SK-N-SH (cell line): ENCODE data around the gene FAM120A. TPM values are rescaled to one million over a fixed set of nuclear protein-coding genes. Genes with fewer than 3 reads are reported as not detected.

ENCODE experiments used
- CTCF ChIA-PET: fragments of 300-600, 350-600 bp; formaldehyde crosslinking; extraction: SDS; loops from one replicate; lab custom pipeline; 2021; lab: Yijun Ruan, JAX
- POLR2A ChIA-PET: fragments of 350-600 bp; sonication (Branson Sonifier 250); formaldehyde crosslinking; extraction: SDS; loops from one replicate; lab custom pipeline; 2020; ENCODE audit warnings: antibody characterized with exemption, inconsistent platforms; lab: Yijun Ruan, JAX
- DNase-seq: peaks from one replicate; pipeline ENCODE4 v3.0.0; 2012
- H2AFZ ChIP-seq: fragments of 200-600 bp; sonication (generic); 2 replicates; pipeline ENCODE4 v1.8.1; 2016; ENCODE audit warnings: antibody characterized with exemption, mild to moderate bottlenecking, low read depth
- H3F3A ChIP-seq: fragments of 200-600 bp; sonication (generic); replicated peaks from 2 replicates; pipeline ENCODE3; 2016; ENCODE audit warnings: antibody characterized with exemption, mild to moderate bottlenecking; ENCODE audit not compliant: insufficient read depth
- H3K27ac ChIP-seq, 2 experiments: fragments of 200-500 bp in 1 of 2; fragments of 200-600 bp in 1 of 2; sonication (Bioruptor generic) in 1 of 2; sonication (generic), shearing (Covaris generic) in 1 of 2; 2 replicates each; pipeline versions ENCODE4 v1.5.1 to v1.6.1; 2014 to 2016; ENCODE audit warnings: low read depth in 2 of 2, inconsistent platforms in 1 of 2, low read length in 1 of 2, mild to moderate bottlenecking in 1 of 2, mixed read lengths in 1 of 2
- H3K27me3 ChIP-seq: fragments of 200-600 bp; sonication (generic), shearing (Covaris generic); 2 replicates; pipeline ENCODE4 v1.6.1; 2016; ENCODE audit warnings: mixed run types; ENCODE audit not compliant: insufficient read depth
- H3K36me3 ChIP-seq, 2 experiments: fragments of 200-500 bp in 1 of 2; fragments of 200-600 bp in 1 of 2; sonication (Bioruptor generic) in 1 of 2; sonication (generic) in 1 of 2; replicated peaks in 1 of 2; 2 replicates each; pipeline versions ENCODE3 to v1.5.1; 2014 to 2016; ENCODE audit warnings: low read length in 1 of 2, mild to moderate bottlenecking in 1 of 2; ENCODE audit not compliant: insufficient read depth in 2 of 2, control insufficient read depth in 1 of 2
- H3K4me1 ChIP-seq, 2 experiments: fragments of 200-500 bp in 1 of 2; fragments of 200-600 bp in 1 of 2; sonication (Bioruptor generic) in 1 of 2; sonication (generic), shearing (Covaris generic) in 1 of 2; 2 replicates each; pipeline versions ENCODE4 v1.5.1 to v1.6.1; 2014 to 2016; ENCODE audit warnings: low read depth in 1 of 2, low read length in 1 of 2, mixed run types in 1 of 2; ENCODE audit not compliant: insufficient read depth in 2 of 2, control insufficient read depth in 1 of 2
- H3K4me2 ChIP-seq: fragments of 200-600 bp; sonication (generic), shearing (Covaris generic); 2 replicates; pipeline ENCODE4 v1.6.1; 2017; ENCODE audit warnings: mixed run types
- H3K4me3 ChIP-seq, 2 experiments: fragments of 200-500 bp in 1 of 2; fragments of 200-600 bp in 1 of 2; sonication (Bioruptor generic) in 1 of 2; sonication (generic), shearing (Covaris generic) in 1 of 2; 2 replicates each; pipeline versions ENCODE4 v1.5.1 to v1.8.1; 2014 to 2016; ENCODE audit warnings: low read depth in 2 of 2, inconsistent platforms in 1 of 2, low read length in 1 of 2, mild to moderate bottlenecking in 1 of 2, mixed read lengths in 1 of 2, moderate library complexity in 1 of 2
- H3K79me2 ChIP-seq: fragments of 200-600 bp; sonication (generic); 2 replicates; pipeline ENCODE4 v1.8.1; 2017; ENCODE audit warnings: mild to moderate bottlenecking; ENCODE audit not compliant: insufficient read depth
- H3K9ac ChIP-seq: fragments of 200-600 bp; sonication (generic); 2 replicates; pipeline ENCODE4 v1.6.1; 2017; ENCODE audit warnings: mixed run types
- H3K9me2 ChIP-seq: fragments of 200-600 bp; sonication (generic); 2 replicates; pipeline ENCODE4 v1.6.1; 2017; ENCODE audit warnings: mixed run types
- H3K9me3 ChIP-seq: fragments of 200-600 bp; sonication (generic); 2 replicates; pipeline ENCODE4 v1.6.1; 2017; ENCODE audit warnings: mixed run types, mild to moderate bottlenecking, moderate library complexity
- H4K20me1 ChIP-seq: fragments of 200-600 bp; sonication (generic); 2 replicates; pipeline ENCODE4 v1.6.1; 2017; ENCODE audit warnings: mild to moderate bottlenecking, mixed run types; ENCODE audit not compliant: insufficient read depth
- CTCF ChIP-seq: fragments of 200-600 bp; sonication (generic); IDR thresholded peaks from 2 replicates; pipeline ENCODE4 v1.6.1; 2017; ENCODE audit warnings: antibody characterized with exemption, mild to moderate bottlenecking, moderate library complexity
- ELF1 ChIP-seq: IDR thresholded peaks from 2 replicates; pipeline ENCODE4 v1.4.0; 2012
- EP300 ChIP-seq, 2 experiments: IDR thresholded peaks; 2 replicates each; pipeline versions ENCODE4 v1.4.0 to v1.6.1; 2012; ENCODE audit warnings: borderline replicate concordance in 1 of 2, low read depth in 1 of 2, low read length in 1 of 2
- EZH2phosphoT487 ChIP-seq: fragments of 200-600 bp; sonication (generic); IDR thresholded peaks from 2 replicates; pipeline ENCODE4 v1.6.1; 2017; ENCODE audit warnings: low read depth, mixed run types, mild to moderate bottlenecking, antibody characterized with exemption, moderate library complexity, borderline replicate concordance
- FOXJ3 ChIP-seq: sonication (generic); formaldehyde crosslinking; IDR thresholded peaks from 2 replicates; pipeline ENCODE4 v1.5.1; 2020; ENCODE audit warnings: mild to moderate bottlenecking, missing genetic modification reagents
- FOXM1 ChIP-seq: IDR thresholded peaks from 2 replicates; pipeline ENCODE4 v1.4.0; 2012; ENCODE audit warnings: low read depth, mild to moderate bottlenecking
- GATA2 ChIP-seq: sonication (generic); formaldehyde crosslinking; IDR thresholded peaks from 2 replicates; pipeline ENCODE4 v1.5.0; 2020; ENCODE audit warnings: mild to moderate bottlenecking, missing genetic modification reagents
- IRF3 ChIP-seq: fragments of 150-350 bp; IDR thresholded peaks from 2 replicates; pipeline ENCODE4 v1.6.1; 2016; ENCODE audit warnings: mild to moderate bottlenecking, low read depth, low read length
- MEF2A ChIP-seq: IDR thresholded peaks from 2 replicates; pipeline ENCODE4 v1.4.0; 2012; ENCODE audit warnings: low read depth, borderline replicate concordance
- MXI1 ChIP-seq: IDR thresholded peaks from 2 replicates; pipeline ENCODE4 v1.6.1; 2012; ENCODE audit warnings: mild to moderate bottlenecking, low read depth, low read length, improper control_type of control experiment
- NFIC ChIP-seq: IDR thresholded peaks from 2 replicates; pipeline ENCODE4 v1.4.0; 2012; ENCODE audit warnings: borderline replicate concordance
- RAD21 ChIP-seq: IDR thresholded peaks from 2 replicates; pipeline ENCODE4 v1.6.1; 2012; ENCODE audit warnings: mild to moderate bottlenecking, low read length
- RFX5 ChIP-seq: IDR thresholded peaks from 2 replicates; pipeline ENCODE4 v1.6.1; 2012; ENCODE audit warnings: mild to moderate bottlenecking, improper control_type of control experiment, low read length
- RXRA ChIP-seq: IDR thresholded peaks from 2 replicates; pipeline ENCODE4 v1.4.0; 2012; ENCODE audit warnings: low read depth, mild to moderate bottlenecking, borderline replicate concordance
- SIN3A ChIP-seq: IDR thresholded peaks from 2 replicates; pipeline ENCODE4 v1.6.1; 2012; ENCODE audit warnings: low read depth, mild to moderate bottlenecking, low read length, moderate library complexity, borderline replicate concordance
- SMC3 ChIP-seq: IDR thresholded peaks from 2 replicates; pipeline ENCODE4 v1.6.1; 2012; ENCODE audit warnings: low read depth, low read length, improper control_type of control experiment
- ZBTB33 ChIP-seq: IDR thresholded peaks from 2 replicates; pipeline ENCODE4 v1.4.0; 2012; ENCODE audit warnings: low read depth, borderline replicate concordance
- WGBS: methylation state at CpG from one replicate; pipeline ENCODE4 v1.1.6; 2017; ENCODE audit warnings: low lambda C conversion rate; 5-methylcytosine and 5-hydroxymethylcytosine counted together
- polyA plus RNA-seq, 3 experiments: library from polyadenylated mRNA; depleted of rRNA; stranded (reverse); fragments of >200 nt; gene quantifications; 2 replicates each; pipeline ENCODE4 v1.2.3, GENCODE V29; 2012
- TF ChIP-seq, protein P1 (sequence below): IDR thresholded peaks from 2 replicates; pipeline ENCODE4 v1.6.1; 2012; ENCODE audit warnings: mild to moderate bottlenecking, low read depth, low read length, moderate library complexity

FAM120A gene
- polyA plus RNA-seq, 1 of the 3 experiments (the other 2 are of a cell fraction) = 58.6 TPM

GRCh38 chr9:93520523-93520922, 69.0 kb downstream of the FAM120A start:
- WGBS = 97% methylated on average over 6 of the region's 6 CpGs
- H3K4me1 ChIP-seq = no peaks in the 10 kb centered on the region; a peak in 1 of 4 replicates
- no peaks in the 10 kb centered on the region for H3K27me3 ChIP-seq
- H3K4me3 ChIP-seq = no peak overlapping the region
- H4K20me1 ChIP-seq = peaks cover 30% of the 10 kb centered on the region
- H3F3A ChIP-seq = peaks cover 4% of the 10 kb centered on the region
- H2AFZ ChIP-seq = no peak overlapping the region
- POLR2A ChIA-PET = no interaction called here
- peak; percentile 23 for DNase-seq
- CTCF ChIA-PET = no interaction called here
- peaks cover 11 to 47% of the 10 kb centered on the region in 2 experiments for H3K36me3 ChIP-seq
- no peaks in the 10 kb centered on the region for H3K9me2 ChIP-seq
- no peak overlapping the region for H3K27ac ChIP-seq
- no peaks in the 10 kb centered on the region for H3K9me3 ChIP-seq
- TF ChIP-seq, protein P1, sequence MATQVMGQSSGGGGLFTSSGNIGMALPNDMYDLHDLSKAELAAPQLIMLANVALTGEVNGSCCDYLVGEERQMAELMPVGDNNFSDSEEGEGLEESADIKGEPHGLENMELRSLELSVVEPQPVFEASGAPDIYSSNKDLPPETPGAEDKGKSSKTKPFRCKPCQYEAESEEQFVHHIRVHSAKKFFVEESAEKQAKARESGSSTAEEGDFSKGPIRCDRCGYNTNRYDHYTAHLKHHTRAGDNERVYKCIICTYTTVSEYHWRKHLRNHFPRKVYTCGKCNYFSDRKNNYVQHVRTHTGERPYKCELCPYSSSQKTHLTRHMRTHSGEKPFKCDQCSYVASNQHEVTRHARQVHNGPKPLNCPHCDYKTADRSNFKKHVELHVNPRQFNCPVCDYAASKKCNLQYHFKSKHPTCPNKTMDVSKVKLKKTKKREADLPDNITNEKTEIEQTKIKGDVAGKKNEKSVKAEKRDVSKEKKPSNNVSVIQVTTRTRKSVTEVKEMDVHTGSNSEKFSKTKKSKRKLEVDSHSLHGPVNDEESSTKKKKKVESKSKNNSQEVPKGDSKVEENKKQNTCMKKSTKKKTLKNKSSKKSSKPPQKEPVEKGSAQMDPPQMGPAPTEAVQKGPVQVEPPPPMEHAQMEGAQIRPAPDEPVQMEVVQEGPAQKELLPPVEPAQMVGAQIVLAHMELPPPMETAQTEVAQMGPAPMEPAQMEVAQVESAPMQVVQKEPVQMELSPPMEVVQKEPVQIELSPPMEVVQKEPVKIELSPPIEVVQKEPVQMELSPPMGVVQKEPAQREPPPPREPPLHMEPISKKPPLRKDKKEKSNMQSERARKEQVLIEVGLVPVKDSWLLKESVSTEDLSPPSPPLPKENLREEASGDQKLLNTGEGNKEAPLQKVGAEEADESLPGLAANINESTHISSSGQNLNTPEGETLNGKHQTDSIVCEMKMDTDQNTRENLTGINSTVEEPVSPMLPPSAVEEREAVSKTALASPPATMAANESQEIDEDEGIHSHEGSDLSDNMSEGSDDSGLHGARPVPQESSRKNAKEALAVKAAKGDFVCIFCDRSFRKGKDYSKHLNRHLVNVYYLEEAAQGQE = no peak
- 0 out of 2 replicates have a peak, but pooled peaks have one; percentile 13 for TF ChIP-seq RAD21
- peaks cover 65% of the 10 kb centered on the region for H3K79me2 ChIP-seq
- no peak overlapping the region for H3K9ac ChIP-seq
- no peak overlapping the region for H3K4me2 ChIP-seq

GRCh38 chr9:93522736-93523135, 71.3 kb downstream of the FAM120A start:
- H3K36me3 ChIP-seq = peaks cover 12 to 55% of the 10 kb centered on the region in 2 experiments
- peaks cover 4% of the 10 kb centered on the region for H3F3A ChIP-seq
- no peak for DNase-seq
- no peak overlapping the region for H3K27ac ChIP-seq
- H3K79me2 ChIP-seq = peaks cover 55% of the 10 kb centered on the region
- WGBS = 97% methylated on average over 3 of the region's 3 CpGs
- TF ChIP-seq SIN3A = no peak
- TF ChIP-seq EZH2phosphoT487 = no peak
- TF ChIP-seq EP300 (IDR thresholded peaks at IDR 0.05; ENCODE audit: borderline replicate concordance in 1 of 2, low read depth in 1 of 2, low read length in 1 of 2) = no peak
- TF ChIP-seq SMC3 = no peak
- TF ChIP-seq FOXJ3 (CRISPR knock-in tag) = no peak
- TF ChIP-seq CTCF = no peak
- TF ChIP-seq FOXM1 = no peak
- TF ChIP-seq MEF2A = no peak
- TF ChIP-seq RFX5 = no peak
- no peak for TF ChIP-seq NFIC
- no peak for TF ChIP-seq ZBTB33
- TF ChIP-seq MXI1 = no peak
- no peak for TF ChIP-seq IRF3
- TF ChIP-seq GATA2 (CRISPR knock-in tag) = no peak
- TF ChIP-seq RXRA = no peak
- TF ChIP-seq ELF1 = no peak
- TF ChIP-seq, all 33 proteins: peak for 0
- Histone ChIP-seq H4K20me1 (peaks cover 28% of the 10 kb centered on the region; the same call in 1 of the 2 replicates), H3K4me3 (no peak overlapping the region), H3K9me2 (no peaks in the 10 kb centered on the region), H3K9ac (no peak overlapping the region), H3K4me1 (no peaks in the 10 kb centered on the region; a peak in 1 of 4 replicates), H3K9me3 (no peaks in the 10 kb centered on the region), H3K4me2 (no peak overlapping the region), H2AFZ (no peak overlapping the region), H3K27me3 (no peaks in the 10 kb centered on the region)
- ChIA-PET POLR2A (no interaction called here), CTCF (interaction anchor here (1.6 kb wide), 1 partner anchor 43 kb away, joined by 4 read pairs; no protein-coding TSS in a partner anchor)
